Measurements from ENCODE around the gene SULT1A2.
"Not testable (repeated sequence)": the region's sequence is repeated elsewhere in the genome, so short reads cannot be mapped to it uniquely, and the experiment has no call there.

DNA sequence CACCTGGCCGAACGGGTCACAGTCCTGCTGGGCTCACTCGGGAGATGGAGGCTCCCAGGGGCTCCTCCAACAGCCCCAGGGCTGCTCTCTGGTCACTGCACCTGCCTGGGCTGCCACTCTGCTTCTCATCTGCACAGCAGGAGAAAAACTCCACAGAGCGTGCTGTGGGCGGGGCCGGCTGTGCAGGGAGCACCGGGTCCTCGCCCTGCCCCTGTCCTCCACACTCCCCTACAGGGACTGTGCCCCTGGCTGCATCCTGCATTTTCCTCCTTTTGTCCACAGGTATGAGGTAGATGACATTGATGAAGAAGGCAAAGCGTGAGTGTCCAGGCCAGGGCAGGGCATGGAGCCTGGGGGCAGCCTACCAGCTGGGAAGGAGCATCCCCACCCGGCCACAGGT lies 5.2 kb upstream of the SULT1A2 start:
- TF ChIP-seq, protein P1, sequence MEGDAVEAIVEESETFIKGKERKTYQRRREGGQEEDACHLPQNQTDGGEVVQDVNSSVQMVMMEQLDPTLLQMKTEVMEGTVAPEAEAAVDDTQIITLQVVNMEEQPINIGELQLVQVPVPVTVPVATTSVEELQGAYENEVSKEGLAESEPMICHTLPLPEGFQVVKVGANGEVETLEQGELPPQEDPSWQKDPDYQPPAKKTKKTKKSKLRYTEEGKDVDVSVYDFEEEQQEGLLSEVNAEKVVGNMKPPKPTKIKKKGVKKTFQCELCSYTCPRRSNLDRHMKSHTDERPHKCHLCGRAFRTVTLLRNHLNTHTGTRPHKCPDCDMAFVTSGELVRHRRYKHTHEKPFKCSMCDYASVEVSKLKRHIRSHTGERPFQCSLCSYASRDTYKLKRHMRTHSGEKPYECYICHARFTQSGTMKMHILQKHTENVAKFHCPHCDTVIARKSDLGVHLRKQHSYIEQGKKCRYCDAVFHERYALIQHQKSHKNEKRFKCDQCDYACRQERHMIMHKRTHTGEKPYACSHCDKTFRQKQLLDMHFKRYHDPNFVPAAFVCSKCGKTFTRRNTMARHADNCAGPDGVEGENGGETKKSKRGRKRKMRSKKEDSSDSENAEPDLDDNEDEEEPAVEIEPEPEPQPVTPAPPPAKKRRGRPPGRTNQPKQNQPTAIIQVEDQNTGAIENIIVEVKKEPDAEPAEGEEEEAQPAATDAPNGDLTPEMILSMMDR (IDR thresholded peaks at IDR 0.05), result not testable (repeated sequence)
- not testable (repeated sequence) for TF ChIP-seq POLR2A (IDR thresholded peaks at IDR 0.05)

Data from heart left ventricle (tissue), 13 donors.